ENCODE data around the gene KNG1. TPM values are rescaled to one million over a fixed set of nuclear protein-coding genes. Genes with fewer than 3 reads are reported as not detected.

KNG1 gene
- total RNA-seq, 1 experiment from 2014 or later, result 0.25 TPM

GRCh38 chr3:186679151-186679550 lies 38.0 kb upstream of the KNG1 start:
- Histone ChIP-seq H3K9me3 (ENCODE audit: control insufficient read depth in 1 of 2, insufficient read depth in 1 of 2, low read depth in 1 of 2, low read length in 2 of 2) (no peaks in the 10 kb centered on the region), H3K9me2 (ENCODE audit: insufficient read depth) (no peaks in the 10 kb centered on the region), H3K4me1 (ENCODE audit: control insufficient read depth in 1 of 2, insufficient read depth in 2 of 2, low read length in 2 of 2) (no peaks in the 10 kb centered on the region), H3K9ac (ENCODE audit: low read length) (no peak overlapping the region), H3K27ac (ENCODE audit: low read depth, low read length) (no peak overlapping the region), H3K36me3 (ENCODE audit: control insufficient read depth in 1 of 2, insufficient read depth in 2 of 2, low read length in 2 of 2) (no peaks in the 10 kb centered on the region), H4K20me1 (ENCODE audit: insufficient read depth) (no peaks in the 10 kb centered on the region), H3K4me3 (replicated peaks in 1 of 2; ENCODE audit: low read depth in 1 of 2, low read length in 2 of 2) (no peak overlapping the region), H3K27me3 (ENCODE audit: insufficient read depth, low read length) (peaks cover 11% of the 10 kb centered on the region; the same call in 1 of the 2 replicates), H3K79me2 (ENCODE audit: insufficient read depth, low read length) (no peaks in the 10 kb centered on the region), H2AFZ (ENCODE audit: low read depth, low read length, poor library complexity, severe bottlenecking) (no peak overlapping the region), H3K4me2 (ENCODE audit: low read length) (no peak overlapping the region)
- intact Hi-C loops (cut with micrococcal nuclease), result no loop called here
- no peak for TF ChIP-seq JUND (IDR thresholded peaks at IDR 0.05)
- TF ChIP-seq EZH2phosphoT487 (IDR thresholded peaks at IDR 0.05; ENCODE audit: borderline replicate concordance), result no peak
- no peak for TF ChIP-seq YY1 (IDR thresholded peaks at IDR 0.05; ENCODE audit: extremely low read depth, insufficient replicate concordance, low read depth, low read length)
- no peak for TF ChIP-seq EGR1 (IDR thresholded peaks at IDR 0.05; ENCODE audit: low read depth)
- TF ChIP-seq POLR2AphosphoS5 (IDR thresholded peaks at IDR 0.05; ENCODE audit: low read depth, low read length), result no peak
- TF ChIP-seq CTCF (IDR thresholded peaks at IDR 0.05 in 2 of 3, conservative IDR thresholded peaks at IDR 0.05 in 1 of 3; ENCODE audit: borderline replicate concordance in 1 of 3, insufficient read depth in 1 of 3, low read depth in 2 of 3, low read length in 2 of 3), result no peak
- TF ChIP-seq CBX3 (IDR thresholded peaks at IDR 0.05; ENCODE audit: low read depth), result no peak
- TF ChIP-seq RAD21 (IDR thresholded peaks at IDR 0.05; ENCODE audit: low read depth), result no peak
- no peak for TF ChIP-seq POLR2A (IDR thresholded peaks at IDR 0.05; ENCODE audit: borderline replicate concordance, extremely low read depth, insufficient read depth, insufficient read length)
- TF ChIP-seq ELF1 (IDR thresholded peaks at IDR 0.05; ENCODE audit: borderline replicate concordance, low read depth), result no peak
- no peak for TF ChIP-seq REST (IDR thresholded peaks at IDR 0.05; ENCODE audit: low read depth)
- TF ChIP-seq ZBTB33 (IDR thresholded peaks at IDR 0.05; ENCODE audit: extremely low read depth, insufficient replicate concordance, low read length), result no peak
- no TSS peak for BruUV-seq (replicated peaks)
- ATAC-seq, result no peak
- ChIA-PET POLR2A (no interaction called here), CTCF (no interaction called here), RAD21 (ENCODE audit: low non-redundant PET in 1 of 2, low total read pairs in 2 of 2, uncharacterized antibody in 2 of 2, unreplicated experiment in 2 of 2) (no interaction called here)
- no peak for DNase-seq (ENCODE audit: low read depth, low spot score)

Measured in HCT116 (cell line).